ENCODE results near the gene CYP39A1. TPM values are rescaled to one million over a fixed set of nuclear protein-coding genes. Genes with fewer than 3 reads are reported as not detected.
A peak's percentile ranks its signal among the peaks of the same experiment; 100 is the strongest.

Gene CYP39A1
- total and polyA plus RNA-seq, 2 donors (not counting 1 experiment from before 2014, with no cell fraction given): 0.49 to 3.8 TPM

GRCh38 chr6:46501136-46502089 is 151.2 kb downstream of the CYP39A1 start:
- Histone ChIP-seq H3K36me3 (ENCODE audit: control insufficient read depth, insufficient read depth, low read length) (no peaks in the 10 kb centered on the region), H3K4me1 (ENCODE audit: control insufficient read depth, extremely low read depth, insufficient read depth, low read length) (no peaks in the 10 kb centered on the region)
- TF ChIP-seq CTCF (conservative IDR thresholded peaks at IDR 0.05 in 1 of 2, IDR thresholded peaks at IDR 0.05 in 1 of 2; ENCODE audit: low read depth in 1 of 2, low read length in 2 of 2) (no peak), EZH2 (IDR thresholded peaks at IDR 0.05; ENCODE audit: low read length, missing control alignments) (no peak)

GRCh38 chr6:46500382-46500781 is 152.2 kb downstream of the CYP39A1 start:
- Histone ChIP-seq H3K27ac (ENCODE audit: insufficient read depth, low read length) (no peak overlapping the region), H3K4me3 (replicated peaks in 1 of 4; ENCODE audit: control extremely low read depth in 1 of 4, insufficient read depth in 1 of 4, low read depth in 3 of 4, low read length in 4 of 4) (no peak overlapping the region), H2AFZ (ENCODE audit: low read length) (no peak overlapping the region), H3K36me3 (ENCODE audit: control insufficient read depth, insufficient read depth, low read length) (no peaks in the 10 kb centered on the region), H3K27me3 (ENCODE audit: control insufficient read depth, insufficient read depth, low read length) (no peaks in the 10 kb centered on the region), H3K4me1 (ENCODE audit: control insufficient read depth, extremely low read depth, insufficient read depth, low read length) (no peaks in the 10 kb centered on the region), H3K9ac (ENCODE audit: insufficient read depth, low read length) (no peak overlapping the region), H4K20me1 (ENCODE audit: control insufficient read depth, extremely low read depth, insufficient read depth, low read length) (no peaks in the 10 kb centered on the region), H3K4me2 (ENCODE audit: extremely low read depth, insufficient read depth, low read length) (no peak overlapping the region), H3K79me2 (ENCODE audit: control insufficient read depth, insufficient read depth, low read length) (no peaks in the 10 kb centered on the region), H3K9me3 (ENCODE audit: control insufficient read depth, insufficient read depth, low read depth, low read length) (no peaks in the 10 kb centered on the region)
- TF ChIP-seq EZH2 (IDR thresholded peaks at IDR 0.05; ENCODE audit: low read length, missing control alignments) (no peak), CTCF (conservative IDR thresholded peaks at IDR 0.05 in 1 of 2, IDR thresholded peaks at IDR 0.05 in 1 of 2; ENCODE audit: low read depth in 1 of 2, low read length in 2 of 2) (no peak)
- DNase-seq (ENCODE audit: low read depth in 2 of 2): no peak

More at GRCh38 chr6:46501136-46502089, 151.2 kb downstream of the CYP39A1 start:
- DNase-seq (ENCODE audit: low read depth in 2 of 2): peak; percentile 10 to 24
- Histone ChIP-seq H2AFZ (ENCODE audit: low read length) (no peak overlapping the region), H3K4me3 (replicated peaks in 1 of 4; ENCODE audit: control extremely low read depth in 1 of 4, insufficient read depth in 1 of 4, low read depth in 3 of 4, low read length in 4 of 4) (no peak overlapping the region), H4K20me1 (ENCODE audit: control insufficient read depth, extremely low read depth, insufficient read depth, low read length) (no peaks in the 10 kb centered on the region), H3K4me2 (ENCODE audit: extremely low read depth, insufficient read depth, low read length) (no peak overlapping the region), H3K27ac (ENCODE audit: insufficient read depth, low read length) (no peak overlapping the region), H3K9ac (ENCODE audit: insufficient read depth, low read length) (no peak overlapping the region), H3K79me2 (ENCODE audit: control insufficient read depth, insufficient read depth, low read length) (no peaks in the 10 kb centered on the region), H3K27me3 (ENCODE audit: control insufficient read depth, insufficient read depth, low read length) (no peaks in the 10 kb centered on the region), H3K9me3 (ENCODE audit: control insufficient read depth, insufficient read depth, low read depth, low read length) (no peaks in the 10 kb centered on the region)

Other genes with a start within 250 kb of the CYP39A1 start
- 5.6 and 11.7 TPM in 2 replicates for gene RCAN2, start 161.4 kb downstream of the CYP39A1 start, total RNA-seq
- gene RCAN2, start 161.4 kb downstream of the CYP39A1 start, polyA plus RNA-seq: 4.6 and 38.0 TPM in 2 replicates
- gene SLC25A27, start 157 bp upstream of the CYP39A1 start, total RNA-seq: 12.6 and 18.7 TPM in 2 replicates
- gene SLC25A27, start 157 bp upstream of the CYP39A1 start, polyA plus RNA-seq: 2.7 and 5.2 TPM in 2 replicates
- 0.26 and 0.33 TPM in 2 replicates for gene TDRD6, start 35.1 kb upstream of the CYP39A1 start, total RNA-seq
- gene TDRD6, start 35.1 kb upstream of the CYP39A1 start, polyA plus RNA-seq: 0.01 TPM in 1 of 2 replicates, not detected in the other
- under 0.01 TPM in 1 of 2 replicates, not detected in the other for gene PLA2G7, start 82.6 kb upstream of the CYP39A1 start, total RNA-seq
- not detected in 2 replicates for gene PLA2G7, start 82.6 kb upstream of the CYP39A1 start, polyA plus RNA-seq
- gene ANKRD66, start 94.1 kb upstream of the CYP39A1 start, total RNA-seq: not detected in 2 replicates
- gene ANKRD66, start 94.1 kb upstream of the CYP39A1 start, polyA plus RNA-seq: not detected in 2 replicates
- gene MEP1A, start 140.6 kb upstream of the CYP39A1 start, total RNA-seq: not detected in 2 replicates
- not detected in 2 replicates for gene MEP1A, start 140.6 kb upstream of the CYP39A1 start, polyA plus RNA-seq

Measured in fibroblast of lung (primary cell).